Activated CD4-positive, alpha-beta T cell treated with anti-CD3 and anti-CD28 coated beads, Interleukin-2, Interleukin-4, amounts not matched to agents 100 ng/mL and 50 ng/mL, durations not matched to agents 16 hours and 8 hours (primary cell): ENCODE data around the gene FMN1.
"Not testable (repeated sequence)": the region's sequence is repeated elsewhere in the genome, so short reads cannot be mapped to it uniquely, and the experiment has no call there.

ENCODE experiments used
- DNase-seq: peaks from one replicate; pipeline ENCODE4 v3.0.0-alpha.2; 2020; ENCODE audit warnings: low spot score

FMN1 gene

GRCh38 chr15:32966512-32966911, 228.0 kb downstream of the FMN1 start:
- no peak for DNase-seq

- no peak for DNase-seq
Observed at GRCh38 chr15:32965897-32966296, 228.6 kb downstream of the FMN1 start.

- DNase-seq, result no peak
Observed at GRCh38 chr15:32959077-32959476, 235.4 kb downstream of the FMN1 start.

GRCh38 chr15:32957219-32957618, 237.3 kb downstream of the FMN1 start:
- DNase-seq, result no peak

GRCh38 chr15:32956711-32957110, 237.8 kb downstream of the FMN1 start:
- DNase-seq, result no peak

GRCh38 chr15:32956006-32956405, 238.5 kb downstream of the FMN1 start:
- peak; percentile 6 for DNase-seq

- no peak for DNase-seq
Observed at GRCh38 chr15:32953533-32953910, 241.0 kb downstream of the FMN1 start.

- DNase-seq, result no peak
Observed at GRCh38 chr15:32952901-32953532, 241.5 kb downstream of the FMN1 start.

GRCh38 chr15:32951736-32952464, 242.6 kb downstream of the FMN1 start:
- DNase-seq, result no peak

GRCh38 chr15:32950051-32950450, 244.5 kb downstream of the FMN1 start:
- DNase-seq, result not testable (repeated sequence)

- DNase-seq, result no peak
Observed at GRCh38 chr15:32946210-32946609, 248.3 kb downstream of the FMN1 start.

- DNase-seq, result no peak
Observed at GRCh38 chr15:32944431-32944830, 250.1 kb downstream of the FMN1 start.

- no peak for DNase-seq
Observed at GRCh38 chr15:32943711-32944110, 250.8 kb downstream of the FMN1 start.

GRCh38 chr15:32942401-32942841, 252.1 kb downstream of the FMN1 start:
- peak; percentile 4 for DNase-seq

- DNase-seq, result no peak
Observed at GRCh38 chr15:32941823-32942222, 252.7 kb downstream of the FMN1 start.

GRCh38 chr15:32936976-32937375, 257.5 kb downstream of the FMN1 start:
- no peak for DNase-seq

GRCh38 chr15:32936283-32936918, 258.1 kb downstream of the FMN1 start:
- DNase-seq, result no peak

- no peak for DNase-seq
Observed at GRCh38 chr15:32935139-32935538, 259.4 kb downstream of the FMN1 start.

- no peak for DNase-seq
Observed at GRCh38 chr15:32933236-32933635, 261.3 kb downstream of the FMN1 start.

- DNase-seq, result no peak
Observed at GRCh38 chr15:32928876-32929275, 265.6 kb downstream of the FMN1 start.

GRCh38 chr15:32927124-32927523, 267.4 kb downstream of the FMN1 start:
- DNase-seq, result no peak

- DNase-seq, result no peak
Observed at GRCh38 chr15:32923176-32923575, 271.3 kb downstream of the FMN1 start.

GRCh38 chr15:32922541-32922940, 272.0 kb downstream of the FMN1 start:
- no peak for DNase-seq
